Sigmoid colon (tissue), 4 donors: ENCODE measurements around the gene GRHL1.
"Not testable (repeated sequence)": the region's sequence is repeated elsewhere in the genome, so short reads cannot be mapped to it uniquely, and the experiment has no call there.

Source experiments
- CTCF ChIP-seq, 4 experiments: fragments of 450-650 bp in 3 of 4; fragments of 200-600 bp in 1 of 4; IDR thresholded peaks; one replicate each; pipeline ENCODE4 v1.5.1; 2016 to 2019; ENCODE audit warnings: antibody characterized with exemption in 4 of 4, mild to moderate bottlenecking in 3 of 4, moderate library complexity in 2 of 4
- POLR2AphosphoS5 ChIP-seq, 4 donors: sonication (generic); formaldehyde crosslinking; IDR thresholded peaks; one replicate each; pipeline ENCODE4 v1.6.1; 2017; ENCODE audit warnings: antibody characterized with exemption in 4 of 4

- TF ChIP-seq POLR2AphosphoS5, CTCF (IDR thresholded peaks at IDR 0.05): not testable (repeated sequence)
These were observed 64.0 kb downstream of the GRHL1 start for GRCh38 chr2:10015376-10015989.
